Endothelial cell of umbilical vein (primary cell): ENCODE results near the gene GNPTAB. TPM values are rescaled to one million over a fixed set of nuclear protein-coding genes. Genes with fewer than 3 reads are reported as not detected.
A peak's percentile ranks its signal among the peaks of the same experiment; 100 is the strongest.

Experiments
- BruUV-seq: library from RNA; stranded (reverse); fragments of 400-500 nt; replicated peaks from 2 replicates; lab custom pipeline; 2021; lab: Mats Ljungman, UMichigan
- CTCF ChIA-PET: fragments of 300-600, 350-600 bp; sonication (Branson Sonifier 250); formaldehyde crosslinking; loops from one replicate; lab custom pipeline; 2021; ENCODE audit warnings: antibody characterized with exemption, inconsistent platforms; lab: Charles Lee
- POLR2A ChIA-PET: fragments of 300-600, 350-600 bp; sonication (Branson Sonifier 250); formaldehyde crosslinking; loops from one replicate; lab custom pipeline; 2021; ENCODE audit warnings: antibody characterized with exemption, inconsistent platforms; lab: Charles Lee
- DNase-seq: peaks from one replicate; pipeline ENCODE4 v3.0.0-alpha.2; 2011; ENCODE audit warnings: low read depth, low spot score
- FAIRE-seq: peaks from 2 replicates; lab custom pipeline; 2011; peaks lifted over from hg19 to GRCh38; lab: Jason Lieb, UNC
- H2AFZ ChIP-seq: 2 replicates; pipeline ENCODE4 v1.6.0; 2012; ENCODE audit warnings: low read depth, low read length, control low read depth, inconsistent platforms
- H3K27ac ChIP-seq: 2 replicates; pipeline ENCODE4 v1.5.1; 2011; ENCODE audit warnings: low read depth, mild to moderate bottlenecking, control low read depth, low read length, moderate library complexity; ENCODE audit not compliant: insufficient read depth
- H3K27me3 ChIP-seq, 2 experiments: 2 replicates each; pipeline versions ENCODE4 v1.6.0 to v1.6.1; 2011; ENCODE audit warnings: low read length in 2 of 2, mixed read lengths in 1 of 2; ENCODE audit not compliant: control insufficient read depth in 2 of 2, insufficient read depth in 2 of 2
- H3K36me3 ChIP-seq, 2 experiments: 2 replicates in 1 of 2; 3 replicates in 1 of 2; pipeline ENCODE4 v1.5.1; 2011; ENCODE audit warnings: low read length in 2 of 2, mild to moderate bottlenecking in 1 of 2, moderate library complexity in 1 of 2; ENCODE audit not compliant: control insufficient read depth in 2 of 2, insufficient read depth in 2 of 2; ENCODE audit errors: extremely low read depth in 1 of 2
- H3K4me1 ChIP-seq: 3 replicates; pipeline ENCODE4 v1.5.1; 2011; ENCODE audit warnings: mild to moderate bottlenecking, low read length; ENCODE audit not compliant: control insufficient read depth, insufficient read depth; ENCODE audit errors: extremely low read depth
- H3K4me2 ChIP-seq: 2 replicates; pipeline ENCODE4 v1.6.1; 2011; ENCODE audit warnings: low read length, control low read depth, mixed read lengths; ENCODE audit not compliant: insufficient read depth
- H3K4me3 ChIP-seq, 3 experiments: fragments of 200-600 bp in 1 of 3; sonication (generic), shearing (Covaris generic) in 1 of 3; replicated peaks in 1 of 3; 2 replicates each; pipeline ENCODE4 v1.5.1; 2011 to 2016; ENCODE audit warnings: control low read depth in 3 of 3, low read length in 3 of 3, mild to moderate bottlenecking in 2 of 3, inconsistent platforms in 1 of 3, low read depth in 1 of 3, moderate library complexity in 1 of 3; ENCODE audit not compliant: insufficient read depth in 1 of 3
- H3K79me2 ChIP-seq: 2 replicates; pipeline ENCODE4 v1.6.0; 2012; ENCODE audit warnings: low read length, inconsistent platforms; ENCODE audit not compliant: control insufficient read depth, insufficient read depth
- H3K9ac ChIP-seq: replicated peaks from 2 replicates; pipeline ENCODE3; 2011; ENCODE audit warnings: low read length, control low read depth; ENCODE audit not compliant: insufficient read depth; ENCODE audit errors: extremely low read depth
- H3K9me1 ChIP-seq: replicated peaks from 3 replicates; pipeline ENCODE4 v1.6.0; 2011; ENCODE audit warnings: mild to moderate bottlenecking, low read length; ENCODE audit not compliant: control insufficient read depth, insufficient read depth; ENCODE audit errors: extremely low read depth
- H3K9me3 ChIP-seq: replicated peaks from 2 replicates; pipeline ENCODE4 v1.5.1; 2012; ENCODE audit warnings: low read length, inconsistent platforms; ENCODE audit not compliant: control insufficient read depth, insufficient read depth
- H4K20me1 ChIP-seq: replicated peaks from 2 replicates; pipeline ENCODE3; 2011; ENCODE audit warnings: mild to moderate bottlenecking, low read length; ENCODE audit not compliant: control insufficient read depth, insufficient read depth; ENCODE audit errors: extremely low read depth
- CTCF ChIP-seq, 2 donors: IDR thresholded peaks; 1 replicate in 1 of 2; 2 replicates in 1 of 2; pipeline ENCODE4 v1.5.1; 2011; ENCODE audit warnings: low read length in 2 of 2, mild to moderate bottlenecking in 2 of 2, moderate library complexity in 2 of 2, control low read depth in 1 of 2, inconsistent platforms in 1 of 2, low read depth in 1 of 2; ENCODE audit not compliant: insufficient read depth in 1 of 2; ENCODE audit errors: extremely low read depth in 1 of 2
- FOS ChIP-seq: IDR thresholded peaks from 2 replicates; pipeline ENCODE4 v1.6.1; 2011; ENCODE audit warnings: mild to moderate bottlenecking, low read length, moderate library complexity, borderline replicate concordance; ENCODE audit not compliant: insufficient read depth
- GATA2 ChIP-seq: IDR thresholded peaks from 2 replicates; pipeline ENCODE4 v1.7.0; 2011; ENCODE audit warnings: low read depth, mild to moderate bottlenecking, moderate library complexity, mixed read lengths, low read length; ENCODE audit not compliant: insufficient read length, insufficient read depth
- JUN ChIP-seq: IDR thresholded peaks from 2 replicates; pipeline ENCODE4 v1.6.1; 2011; ENCODE audit warnings: borderline replicate concordance, low read depth; ENCODE audit not compliant: insufficient read length, insufficient read depth
- MAX ChIP-seq: IDR thresholded peaks from 2 replicates; pipeline ENCODE4 v1.6.1; 2011; ENCODE audit not compliant: insufficient read depth, insufficient read length
- MYC ChIP-seq: IDR thresholded peaks from one replicate; pipeline ENCODE4 v1.6.1; 2011; ENCODE audit warnings: mild to moderate bottlenecking, low read depth, low read length
- POLR2A ChIP-seq: IDR thresholded peaks from 2 replicates; pipeline ENCODE4 v1.6.1; 2012; ENCODE audit warnings: low read depth, mild to moderate bottlenecking, control low read depth, low read length
- POLR2AphosphoS5 ChIP-seq: IDR thresholded peaks from 2 replicates; pipeline ENCODE4 v1.6.1; 2012; ENCODE audit warnings: low read depth, mild to moderate bottlenecking, control low read depth, low read length, moderate library complexity; ENCODE audit not compliant: insufficient read depth
- dilution Hi-C: fragments of 300-500 bp; cut with MboI; formaldehyde crosslinking; loops from one replicate; pipeline ENCODE4 v1.15.0; 2019; ENCODE audit warnings: low sequenced_read_pairs; ENCODE audit not compliant: extremely low pct_ligation_motif_present
- intact Hi-C: fragments of 100-400 bp; cut with micrococcal nuclease; formaldehyde crosslinking; loops from one replicate; pipeline ENCODE4 v1.10.0; 2022
- polyA plus RNA-seq, 4 experiments: library from polyadenylated mRNA; depleted of rRNA in 3 of 4; stranded (reverse) in 3 of 4; unstranded in 1 of 4; fragments of >200 nt; gene quantifications; 2 replicates each; pipeline versions ENCODE4 v1.2.1 to v1.2.3, GENCODE V29; 2011 to 2012; ENCODE audit warnings: missing spikeins in 1 of 4
- total RNA-seq: library from RNA; stranded (reverse); gene quantifications from 2 replicates; pipeline ENCODE4 v1.2.3, GENCODE V29; 2021

Gene GNPTAB
- total and polyA plus RNA-seq, 2 donors (not counting 3 experiments of a cell fraction or from before 2014, with no cell fraction given): 15.6 to 39.5 TPM

GRCh38 chr12:101759396-101760047 is 71.2 kb downstream of the GNPTAB start:
- FAIRE-seq (no peak), DNase-seq (peak; percentile 33)
- CTCF ChIA-PET: interaction anchor here (0.6 to 3.9 kb wide), 51 partner anchors 8 to 1784 kb away, joined by 3 to 57 read pairs (median 4); partner anchors contain the start of genes ARL1 and GNPTAB
- H3K79me2 ChIP-seq: no peaks in the 10 kb centered on the region
- peaks cover 0 to 3% of the 10 kb centered on the region in 2 experiments for H3K36me3 ChIP-seq
- H4K20me1 ChIP-seq: no peaks in the 10 kb centered on the region
- H3K9ac ChIP-seq: no peak overlapping the region
- H3K4me1 ChIP-seq: no peaks in the 10 kb centered on the region
- H3K4me3 ChIP-seq: no peak overlapping the region
- H3K27ac ChIP-seq: no peak overlapping the region
- TF ChIP-seq POLR2AphosphoS5 (no peak), GATA2 (no peak), MYC (no peak), CTCF (IDR thresholded peaks at IDR 0.05; ENCODE audit: extremely low read depth in 1 of 2, insufficient read depth in 1 of 2, low read depth in 1 of 2, low read length in 2 of 2) (peak; percentile 53 to 64), FOS (no peak), POLR2A (no peak), MAX (no peak), JUN (no peak)
- no peaks in the 10 kb centered on the region for H3K27me3 ChIP-seq
- intact Hi-C loops: loop anchor here (1.0 to 2.0 kb wide), 3 partner anchors 89 to 345 kb away; no protein-coding TSS in a partner anchor
- POLR2A ChIA-PET: no interaction called here
- no peaks in the 10 kb centered on the region for H3K9me3 ChIP-seq
- no peaks in the 10 kb centered on the region for H3K9me1 ChIP-seq
- no TSS peak for BruUV-seq
- no peak overlapping the region for H3K4me2 ChIP-seq
- no peak overlapping the region for H2AFZ ChIP-seq
- dilution Hi-C loops: no loop called here
